HG03460 (cell line): ENCODE measurements around the gene GRK1.
"Not testable (repeated sequence)": the region's sequence is repeated elsewhere in the genome, so short reads cannot be mapped to it uniquely, and the experiment has no call there.

Experiments used
- ATAC-seq: cut with Tn5 transposase; IDR thresholded peaks from one replicate; pipeline ENCODE4 v1.9.1; 2021; ENCODE audit not compliant: unreplicated experiment

Gene GRK1

DNA sequence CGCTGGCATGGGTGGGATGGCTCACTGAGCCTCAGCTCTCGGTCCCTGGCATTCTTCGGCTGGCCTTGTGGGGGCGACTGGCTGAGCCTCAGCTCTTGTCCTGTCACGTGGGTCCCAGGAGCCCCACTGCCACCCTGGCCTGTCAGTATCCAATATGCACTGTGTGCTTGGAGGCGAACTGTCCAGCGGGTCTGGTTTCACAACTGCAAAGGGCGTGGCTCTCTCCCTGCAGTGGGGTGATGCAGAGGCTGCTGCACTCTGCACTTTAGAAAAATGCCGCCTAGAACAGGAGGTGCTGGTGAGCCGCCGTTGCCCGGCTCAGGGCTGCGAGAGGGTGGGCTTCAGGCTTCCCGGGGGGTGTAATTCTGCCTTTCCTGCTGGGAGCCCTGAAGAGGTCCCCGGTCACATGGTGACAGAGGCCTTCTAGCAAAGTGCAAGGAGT, 75.0 kb downstream of the GRK1 start:
- ATAC-seq = no peak

DNA sequence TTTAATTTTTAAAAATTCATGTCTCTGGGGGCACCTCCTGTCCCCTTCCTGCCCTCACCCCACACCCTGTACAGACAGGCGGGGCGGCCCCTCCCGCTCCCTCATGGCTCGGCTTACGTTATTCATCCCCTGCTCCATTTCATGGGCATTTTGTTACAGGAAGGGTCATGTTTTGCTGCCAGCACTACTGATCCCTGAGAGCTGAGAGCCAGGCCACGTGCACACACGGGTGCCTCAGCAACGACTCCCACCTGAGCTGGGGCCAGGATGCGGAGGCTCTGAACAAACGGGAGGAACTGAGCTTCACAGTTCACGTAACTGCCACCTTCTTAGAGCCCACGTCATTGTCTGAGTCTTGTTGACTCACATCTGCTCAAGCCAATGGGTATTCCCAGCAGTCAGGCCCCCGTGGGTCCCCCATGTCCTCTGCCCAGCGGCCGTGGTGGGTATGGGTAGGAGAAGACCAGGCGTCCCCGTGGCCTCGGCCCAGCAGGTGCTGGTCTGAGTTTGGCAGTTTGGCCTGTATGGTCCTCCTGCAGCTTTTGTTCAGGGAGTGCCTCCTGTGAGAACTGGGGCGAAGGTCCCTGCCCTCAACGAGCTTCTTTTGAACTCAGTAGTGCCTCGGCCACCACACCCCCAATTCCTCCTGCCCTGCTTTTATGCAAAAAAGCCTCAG, 75.6 kb downstream of the GRK1 start:
- ATAC-seq = no peak

DNA sequence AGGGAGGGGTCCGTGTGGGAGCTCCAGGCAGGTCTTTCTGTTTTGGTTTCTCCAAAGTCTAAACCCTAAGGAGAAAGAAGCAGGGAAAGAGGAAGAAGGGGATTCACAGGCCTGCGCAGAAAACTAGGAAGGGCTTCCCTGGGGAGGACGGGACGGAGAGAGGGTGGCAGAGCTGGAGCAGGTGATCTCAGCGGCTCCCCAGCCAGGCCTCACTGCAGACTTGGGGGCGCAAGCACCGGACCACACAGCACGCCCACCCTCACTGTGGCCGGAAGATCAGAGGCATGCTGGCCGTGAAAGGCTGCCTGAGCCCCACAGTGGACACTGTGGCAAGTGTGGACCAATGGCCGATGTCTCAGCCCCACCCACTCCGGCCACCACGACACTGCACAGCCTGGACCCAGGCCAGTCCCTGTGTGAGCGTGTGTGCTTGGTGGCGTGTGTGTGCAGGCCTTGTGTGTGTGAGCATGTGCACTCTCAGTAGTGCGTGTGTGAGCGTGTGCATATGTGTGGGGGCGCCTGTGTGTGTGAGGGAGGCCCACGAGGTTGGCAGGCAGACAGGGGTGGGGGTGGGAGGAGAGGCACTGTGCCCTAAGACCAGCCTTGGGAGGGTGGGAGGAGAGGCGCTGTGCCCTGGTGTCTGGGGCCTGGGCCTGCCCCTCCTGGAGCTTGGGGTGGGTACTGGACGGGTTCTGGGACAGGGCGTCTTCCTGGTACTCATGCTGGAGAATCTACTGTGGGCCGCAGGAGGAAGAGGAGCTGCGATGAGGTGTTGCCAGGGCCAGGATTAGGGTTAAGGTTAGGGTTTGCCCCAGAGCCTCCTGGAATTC, 76.6 kb downstream of the GRK1 start:
- ATAC-seq = no peak

DNA sequence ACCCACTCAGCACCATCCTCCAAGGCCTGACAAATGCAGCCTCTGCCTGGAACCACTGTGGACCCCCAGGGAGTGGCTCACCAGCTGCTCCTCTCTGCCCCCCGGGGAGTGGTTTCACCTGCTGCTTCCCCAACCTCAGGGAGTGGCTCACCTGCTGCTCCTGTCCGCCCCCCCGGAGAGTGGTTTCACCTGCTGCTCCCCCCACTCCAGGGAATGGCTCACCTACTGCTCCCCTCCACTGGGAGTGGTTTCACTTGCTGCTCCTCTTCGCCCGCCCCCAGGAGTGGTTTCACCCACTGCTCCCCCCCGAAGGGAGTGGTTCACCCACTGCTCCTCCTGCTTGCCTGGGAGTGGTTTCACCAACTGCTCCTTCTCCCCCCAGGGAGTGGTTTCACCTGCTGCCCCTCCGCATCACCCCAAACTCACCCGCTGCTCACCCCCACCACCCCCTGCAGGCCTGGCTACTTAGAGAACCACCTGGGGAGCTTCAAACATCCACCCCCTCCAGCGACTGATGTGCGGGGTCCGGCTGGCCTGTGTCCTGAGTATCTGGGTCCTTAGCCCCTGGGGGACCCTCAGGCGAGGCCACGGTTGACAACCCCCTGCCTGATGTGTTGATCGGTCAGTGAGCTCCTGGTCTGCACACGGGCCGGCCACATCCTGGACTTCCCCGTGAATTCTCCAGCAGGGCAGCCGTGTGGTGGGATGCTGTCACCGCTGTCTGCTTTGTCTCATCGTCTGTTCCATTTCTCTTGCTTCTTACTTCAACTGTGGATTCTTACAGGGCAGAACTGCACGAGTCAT, 77.4 kb downstream of the GRK1 start:
- no peak for ATAC-seq

DNA sequence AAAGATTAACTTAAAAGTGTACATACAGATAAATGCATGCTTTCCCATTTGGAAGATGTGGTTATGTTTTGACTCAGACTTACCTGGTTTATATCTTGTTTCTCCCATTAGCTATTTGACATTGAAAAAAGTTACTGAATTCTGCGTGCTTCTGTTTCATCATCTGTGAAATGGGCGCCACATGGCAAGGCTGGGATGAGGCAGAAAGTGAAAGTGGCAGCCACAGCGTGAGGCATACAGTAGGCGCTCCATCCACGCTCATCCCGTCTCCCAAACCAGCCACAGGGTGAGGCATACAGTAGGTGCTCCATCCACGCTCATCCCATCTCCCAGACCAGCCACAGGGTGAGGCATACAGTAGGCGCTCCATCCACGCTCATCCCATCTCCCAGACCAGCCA, 78.0 kb downstream of the GRK1 start:
- ATAC-seq = no peak

DNA sequence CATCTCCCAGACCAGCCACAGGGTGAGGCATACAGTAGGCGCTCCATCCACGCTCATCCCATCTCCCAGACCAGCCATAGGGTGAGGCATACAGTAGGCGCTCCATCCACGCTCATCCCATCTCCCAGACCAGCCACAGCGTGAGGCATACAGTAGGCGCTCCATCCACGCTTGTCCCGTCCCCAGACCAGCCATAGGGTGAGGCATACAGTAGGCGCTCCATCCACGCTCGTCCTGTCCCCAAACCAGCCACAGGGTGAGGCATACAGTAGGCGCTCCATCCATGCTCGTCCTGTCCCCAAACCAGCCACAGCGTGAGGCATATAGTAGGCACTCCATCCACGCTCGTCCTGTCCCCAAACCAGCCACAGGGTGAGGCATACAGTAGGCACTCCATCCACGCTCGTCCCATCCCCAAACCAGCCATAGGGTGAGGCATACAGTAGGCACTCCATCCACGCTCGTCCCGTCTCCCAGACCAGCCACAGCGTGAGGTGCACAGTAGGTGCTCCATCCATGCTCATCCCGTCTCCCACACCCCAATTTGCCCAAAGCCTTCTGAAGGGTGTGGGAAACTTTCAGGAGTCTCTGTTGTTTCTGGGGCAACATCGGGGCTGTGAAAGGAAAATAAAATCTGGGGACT, 78.6 kb downstream of the GRK1 start:
- ATAC-seq = not testable (repeated sequence)

DNA sequence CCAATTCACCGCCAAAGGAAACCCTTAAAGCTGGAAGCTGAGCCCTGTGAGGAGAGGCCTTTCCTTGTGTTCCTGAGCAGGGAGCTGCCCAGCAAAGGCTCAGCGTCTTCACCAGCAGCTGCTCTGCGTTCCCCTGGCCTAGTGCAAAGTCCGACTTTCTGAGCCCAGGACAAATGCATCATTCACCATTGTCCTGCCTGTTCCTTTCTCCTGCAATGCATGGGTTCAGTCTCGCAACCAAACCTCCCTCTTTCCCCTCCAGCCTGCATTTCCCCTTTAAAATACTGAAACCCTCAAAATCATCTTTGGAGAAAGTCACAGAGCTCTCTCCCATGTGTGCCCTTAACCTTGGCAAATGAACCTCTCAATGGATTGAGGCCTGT, 79.1 kb downstream of the GRK1 start:
- no peak for ATAC-seq

DNA sequence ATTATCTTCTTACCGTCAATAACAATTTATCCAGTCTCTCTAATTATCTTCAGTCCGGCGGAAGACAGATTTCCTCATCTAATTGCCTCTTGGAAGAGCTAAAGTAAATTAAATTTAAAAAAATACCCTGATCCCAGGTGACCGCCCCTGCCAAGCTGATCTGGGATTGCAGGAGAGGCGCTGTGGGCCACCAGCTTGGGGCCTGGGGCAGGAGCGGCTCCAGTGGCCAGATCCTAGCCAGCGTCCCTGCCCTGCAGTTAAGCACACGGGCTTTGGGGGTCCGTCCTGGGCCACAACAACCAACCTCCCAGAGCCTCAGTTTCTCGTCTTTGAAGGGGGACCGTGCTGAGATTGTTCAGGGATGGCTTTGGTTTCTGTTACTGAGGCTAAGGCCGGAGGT, 79.7 kb downstream of the GRK1 start:
- ATAC-seq = no peak

DNA sequence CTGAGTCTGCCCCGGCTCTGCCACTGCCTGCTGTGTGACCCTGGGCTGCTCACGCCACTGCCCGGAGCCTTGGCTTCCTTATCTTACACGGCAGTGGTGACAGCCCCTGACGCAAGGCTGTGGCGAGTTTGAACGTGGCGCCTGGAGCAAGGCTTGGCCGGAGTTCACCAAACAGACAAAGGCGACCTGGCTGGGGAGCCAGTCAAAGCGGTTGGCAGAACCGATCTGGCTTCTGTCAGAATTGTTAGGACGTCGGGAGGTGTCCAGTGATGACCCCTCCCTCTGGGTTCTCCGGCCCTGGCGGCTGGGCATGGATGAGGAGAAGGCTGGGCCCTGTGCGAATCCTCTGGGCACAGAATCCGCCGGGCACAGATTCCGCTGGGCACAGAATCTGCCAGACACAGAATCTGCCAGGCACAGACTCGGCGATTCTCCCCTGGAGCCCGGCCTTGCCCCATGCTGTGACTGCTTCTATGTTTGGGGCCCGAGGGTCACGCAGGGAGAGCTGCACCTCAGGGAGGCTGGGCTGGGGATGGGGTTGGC, 80.3 kb downstream of the GRK1 start:
- ATAC-seq = no peak

DNA sequence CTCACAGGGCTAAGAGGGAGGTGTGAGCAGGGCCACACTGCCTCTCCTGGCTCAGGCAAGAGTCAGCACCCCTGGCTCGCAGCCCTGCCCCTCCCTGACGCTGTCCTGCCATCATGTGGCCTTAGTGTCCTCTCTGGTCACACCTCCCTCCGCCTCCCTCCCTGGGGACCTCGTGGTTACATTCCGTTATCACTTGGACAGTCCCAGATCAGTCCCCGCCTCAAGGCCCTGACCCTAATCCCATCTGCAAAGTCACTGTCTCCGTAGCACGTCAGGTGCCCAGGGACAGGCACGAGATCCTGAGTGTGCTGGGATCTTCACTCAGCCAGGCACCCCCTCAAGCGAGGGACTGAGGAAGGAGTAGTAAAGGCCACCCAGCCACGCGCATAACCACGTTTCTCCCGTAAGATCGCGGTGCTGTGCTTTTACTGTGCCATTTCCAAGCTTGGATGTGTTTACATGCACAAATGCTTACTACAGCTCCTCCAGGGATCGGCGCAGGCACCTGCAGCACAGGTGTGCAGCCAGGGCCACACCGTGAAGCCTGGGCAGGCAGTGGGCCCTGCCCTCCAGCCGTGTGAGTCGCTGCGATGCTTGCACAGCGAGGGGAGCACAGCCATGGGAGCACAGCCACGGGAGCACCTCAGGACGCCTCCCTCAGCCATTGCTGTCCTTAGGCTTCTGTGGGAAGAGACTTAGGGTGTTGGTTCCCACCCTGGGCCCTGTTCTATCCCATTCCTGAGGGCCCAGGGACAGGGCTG, 81.3 kb downstream of the GRK1 start:
- ATAC-seq = no peak

DNA sequence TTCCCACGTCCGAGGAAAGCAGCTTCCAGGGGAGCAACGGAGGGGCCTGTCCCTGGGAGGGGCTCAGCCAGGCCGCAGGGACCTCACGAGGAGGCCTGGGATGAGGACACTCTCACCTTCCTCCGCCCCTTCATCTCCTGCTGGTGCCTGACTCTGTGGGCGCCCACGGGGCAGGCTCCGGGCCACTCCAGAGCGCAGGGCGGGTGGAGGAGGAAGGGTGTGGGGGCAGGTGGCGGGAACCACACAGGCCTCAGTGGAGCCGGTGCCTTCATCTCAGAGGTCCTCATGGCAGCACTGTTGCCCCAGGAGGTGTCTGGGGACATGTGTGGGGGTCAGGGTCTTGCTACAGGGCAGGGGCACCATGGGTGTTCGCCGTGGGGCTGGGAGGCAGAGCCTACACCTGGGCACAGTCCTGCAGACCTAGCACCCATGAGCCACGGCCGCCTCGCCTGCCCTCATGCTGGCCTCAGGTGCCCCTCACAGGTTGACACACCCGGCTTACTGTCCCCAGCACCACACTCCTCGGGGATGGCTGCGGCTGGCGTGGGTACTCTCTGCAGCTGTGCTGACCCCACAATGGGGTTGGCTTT, 81.9 kb downstream of the GRK1 start:
- ATAC-seq = no peak

DNA sequence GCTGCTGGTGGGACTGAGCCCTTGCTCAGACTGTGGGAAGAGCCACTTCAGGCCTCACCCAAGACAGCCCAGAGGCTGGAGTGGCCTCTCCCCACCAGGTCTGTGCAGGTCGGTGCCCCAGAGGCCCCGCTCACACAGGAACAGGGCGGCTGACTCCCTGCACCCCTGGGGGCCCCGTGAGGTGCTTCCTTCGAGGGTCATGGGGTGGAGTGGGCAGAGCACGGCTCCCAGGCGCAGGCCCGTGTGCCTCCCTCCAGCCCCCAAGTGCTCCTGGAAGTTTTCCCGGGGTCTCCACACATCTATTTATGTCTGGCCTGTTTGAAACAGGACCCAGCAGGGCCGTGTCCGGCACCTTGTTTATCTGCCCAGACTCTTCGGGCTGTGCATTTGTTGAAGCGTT, 82.5 kb downstream of the GRK1 start:
- ATAC-seq = no peak

DNA sequence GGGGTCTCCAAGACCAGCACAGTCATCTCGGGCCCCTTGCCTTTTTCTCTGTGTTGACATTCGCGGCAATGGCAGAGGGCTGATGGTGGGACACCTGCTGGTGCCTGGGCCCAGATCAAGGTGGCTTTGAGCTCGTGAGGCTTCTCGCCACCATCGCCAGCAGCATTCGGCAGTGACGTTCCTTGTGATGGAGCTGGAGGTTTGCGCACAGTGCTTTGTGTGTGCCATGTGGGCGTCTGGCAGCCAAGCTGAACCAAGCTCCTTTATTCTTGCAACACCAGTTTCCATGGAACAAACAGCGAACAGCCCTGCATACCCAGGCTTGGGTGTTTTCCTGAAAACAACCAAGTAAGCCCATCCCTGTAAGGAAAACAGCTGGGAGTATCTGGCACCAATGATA, 82.9 kb downstream of the GRK1 start:
- no peak for ATAC-seq

DNA sequence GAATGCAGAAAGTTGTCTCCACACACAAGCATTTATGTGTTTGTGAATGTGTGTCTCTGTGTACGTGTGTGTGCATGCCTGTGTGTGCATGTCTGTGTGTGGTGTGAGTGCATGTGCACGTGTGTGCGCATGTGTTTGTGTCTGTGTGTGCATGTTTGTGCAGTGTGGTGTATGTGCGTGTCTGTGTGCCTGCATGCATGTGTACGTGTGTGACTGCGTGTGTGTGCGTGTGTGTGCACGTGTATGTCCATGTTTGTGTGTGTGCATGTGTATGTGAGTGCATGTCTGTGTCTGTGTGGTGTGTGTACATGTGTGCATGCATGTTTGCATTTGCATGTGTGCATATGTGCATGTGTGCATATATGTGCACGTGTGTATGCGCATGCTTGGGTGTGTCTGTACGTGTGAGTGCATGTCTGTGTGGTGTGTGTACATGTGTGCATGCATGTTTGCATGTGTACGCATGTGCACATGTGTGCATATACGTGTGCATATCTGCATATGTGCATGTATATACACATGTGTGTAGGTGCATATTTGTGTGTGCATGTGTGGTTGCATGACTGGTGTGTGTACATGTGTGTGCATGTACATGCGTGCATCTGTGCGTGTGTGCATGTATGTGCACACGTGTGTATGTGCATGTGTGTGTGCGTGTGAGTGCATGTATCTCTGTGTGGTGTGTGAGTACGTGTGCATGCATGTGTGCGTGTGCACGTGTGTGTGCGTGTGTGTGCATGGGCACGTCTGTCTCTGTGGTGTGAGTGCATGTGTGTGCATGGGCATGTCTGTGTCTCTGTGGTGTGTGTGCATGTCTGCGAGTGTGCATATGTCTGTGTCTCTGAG, 83.8 kb downstream of the GRK1 start:
- no peak for ATAC-seq

DNA sequence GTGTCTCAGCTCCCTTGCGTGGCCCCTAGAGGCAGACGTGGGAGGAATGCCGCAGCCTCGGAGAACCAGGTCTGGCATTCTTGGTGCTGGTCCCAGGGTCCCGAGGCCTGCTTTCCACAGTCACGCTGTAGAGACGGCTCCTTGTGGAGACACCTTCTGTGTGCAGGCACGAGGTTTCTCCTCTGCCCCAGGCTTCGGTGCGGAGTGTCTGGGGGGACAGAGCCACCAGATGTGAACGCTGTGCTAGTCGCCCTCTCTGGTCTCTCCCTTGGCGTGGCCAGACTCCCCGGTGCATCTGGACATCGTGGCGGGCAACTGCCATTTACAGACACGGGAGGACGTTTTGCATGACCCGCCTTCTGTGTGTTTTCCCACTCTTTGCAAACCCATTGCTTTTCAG, 84.5 kb downstream of the GRK1 start:
- ATAC-seq = no peak

DNA sequence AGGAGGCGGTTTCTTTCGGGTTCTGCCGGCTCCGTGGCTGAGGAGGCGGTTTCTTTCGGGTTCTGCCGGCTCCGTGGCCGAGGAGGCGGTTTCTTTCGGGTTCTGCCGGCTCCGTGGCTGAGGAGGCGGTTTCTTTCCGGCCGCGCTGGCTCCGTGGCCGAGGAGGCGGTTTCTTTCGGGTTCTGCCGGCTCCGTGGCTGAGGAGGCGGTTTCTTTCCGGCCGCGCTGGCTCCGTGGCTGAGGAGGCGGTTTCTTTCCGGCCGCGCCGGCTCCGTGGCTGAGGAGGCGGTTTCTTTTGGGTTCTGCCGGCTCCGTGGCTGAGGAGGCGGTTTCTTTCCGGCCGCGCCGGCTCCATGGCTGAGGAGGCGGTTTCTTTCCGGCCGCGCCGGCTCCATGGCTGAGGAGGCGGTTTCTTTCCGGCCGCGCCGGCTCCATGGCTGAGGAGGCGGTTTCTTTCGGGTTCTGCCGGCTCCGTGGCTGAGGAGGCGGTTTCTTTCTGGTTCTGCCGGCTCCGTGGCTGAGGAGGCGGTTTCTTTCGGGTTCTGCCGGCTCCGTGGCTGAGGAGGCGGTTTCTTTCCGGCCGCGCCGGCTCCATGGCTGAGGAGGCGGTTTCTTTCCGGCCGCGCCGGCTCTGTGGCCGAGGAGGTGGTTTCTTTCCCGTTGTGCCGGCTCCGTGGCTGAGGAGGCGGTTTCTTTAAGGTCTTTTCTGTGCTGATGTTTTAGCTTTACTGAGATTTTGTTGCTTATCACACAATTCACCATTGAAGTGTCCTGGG, 85.4 kb downstream of the GRK1 start:
- ATAC-seq = not testable (repeated sequence)

DNA sequence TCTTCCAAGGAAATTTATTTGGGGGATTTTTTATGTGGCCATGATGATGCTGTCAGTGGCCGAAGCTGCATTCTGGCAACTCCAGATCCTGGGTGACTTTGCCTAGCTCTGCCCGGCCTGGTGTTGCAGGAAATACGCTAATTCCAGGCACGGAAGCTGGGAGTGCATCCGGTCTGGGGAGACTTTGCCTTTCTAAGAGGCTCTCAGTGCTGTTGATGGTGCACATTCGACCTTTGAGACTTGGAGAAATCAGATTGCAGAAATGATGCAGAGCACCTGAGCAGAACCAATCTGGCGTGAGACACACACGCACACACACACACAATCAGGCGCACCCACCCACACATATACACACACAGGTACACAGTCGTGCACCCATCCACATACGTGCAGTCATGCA, 86.2 kb downstream of the GRK1 start:
- no peak for ATAC-seq

DNA sequence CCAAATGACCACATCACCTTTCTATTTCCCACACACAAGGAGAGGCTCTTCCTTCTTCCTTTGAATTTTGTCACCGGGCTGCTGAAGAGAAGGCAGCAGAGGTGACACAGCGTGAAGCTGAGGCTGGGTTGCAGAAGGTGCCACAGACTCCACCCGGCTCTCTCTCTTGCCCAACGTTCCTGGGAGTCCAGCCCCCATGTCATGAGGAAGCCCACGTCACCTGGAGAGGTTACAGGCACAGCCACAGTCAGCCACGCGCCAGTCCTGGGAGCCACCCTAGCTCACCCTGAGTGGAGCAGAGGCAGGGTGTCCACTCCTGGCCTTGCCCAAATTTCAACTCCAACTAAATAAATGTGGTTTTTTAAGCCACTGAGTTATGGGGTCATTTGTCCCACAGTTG, 87.2 kb downstream of the GRK1 start:
- ATAC-seq = no peak
